Activated CD4-positive, alpha-beta T cell treated with anti-CD3 and anti-CD28 coated beads for 1 hour (primary cell): Measurements from ENCODE around the gene RETSAT.
A peak's percentile ranks its signal among the peaks of the same experiment; 100 is the strongest.
"Not testable (repeated sequence)": the region's sequence is repeated elsewhere in the genome, so short reads cannot be mapped to it uniquely, and the experiment has no call there.

Experiments
- DNase-seq: peaks from one replicate; pipeline ENCODE4 v3.0.0-alpha.2; 2020

The RETSAT gene

DNA sequence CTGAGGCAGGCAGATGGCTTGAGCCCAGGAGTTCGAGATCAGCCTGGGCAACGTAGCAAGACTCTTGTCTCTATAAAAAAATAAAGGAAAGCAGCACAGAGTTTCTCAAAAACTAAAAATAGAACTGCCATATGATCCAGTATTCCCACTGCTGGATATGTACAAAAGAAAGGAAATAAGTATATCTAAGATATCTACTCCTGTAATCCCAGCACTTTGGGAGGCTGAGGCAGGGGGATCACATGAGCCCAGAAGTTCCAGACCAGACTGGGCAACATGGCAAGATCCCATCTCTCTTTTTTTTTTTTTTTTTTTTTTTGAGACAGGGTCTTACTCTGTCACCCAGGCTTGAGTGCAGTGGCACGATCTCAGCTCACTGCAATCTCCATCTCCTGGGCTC, 24.6 kb downstream of the RETSAT start:
- not testable (repeated sequence) for DNase-seq

DNA sequence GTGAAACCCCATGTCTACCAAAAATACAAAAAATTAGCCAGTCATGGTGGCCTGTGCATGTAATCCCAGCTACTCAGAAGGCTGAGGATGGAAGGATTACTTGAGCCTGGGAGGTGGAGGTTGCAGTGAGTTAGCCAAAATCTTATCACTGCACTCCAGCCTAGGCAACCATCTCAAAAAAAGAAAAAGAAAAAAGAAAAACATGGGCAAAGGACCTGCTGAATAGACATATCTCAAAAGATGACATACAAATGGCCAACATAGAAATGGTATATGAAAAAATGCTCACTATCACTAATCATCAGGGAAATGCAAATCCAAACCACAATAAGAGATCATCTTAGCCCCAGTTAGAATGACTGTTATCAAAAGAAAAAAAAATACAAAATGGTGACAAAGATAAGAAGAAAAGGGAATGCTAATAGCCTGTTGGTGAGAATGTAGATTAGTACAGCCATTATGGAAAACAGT, 25.1 kb downstream of the RETSAT start:
- DNase-seq: no peak

DNA sequence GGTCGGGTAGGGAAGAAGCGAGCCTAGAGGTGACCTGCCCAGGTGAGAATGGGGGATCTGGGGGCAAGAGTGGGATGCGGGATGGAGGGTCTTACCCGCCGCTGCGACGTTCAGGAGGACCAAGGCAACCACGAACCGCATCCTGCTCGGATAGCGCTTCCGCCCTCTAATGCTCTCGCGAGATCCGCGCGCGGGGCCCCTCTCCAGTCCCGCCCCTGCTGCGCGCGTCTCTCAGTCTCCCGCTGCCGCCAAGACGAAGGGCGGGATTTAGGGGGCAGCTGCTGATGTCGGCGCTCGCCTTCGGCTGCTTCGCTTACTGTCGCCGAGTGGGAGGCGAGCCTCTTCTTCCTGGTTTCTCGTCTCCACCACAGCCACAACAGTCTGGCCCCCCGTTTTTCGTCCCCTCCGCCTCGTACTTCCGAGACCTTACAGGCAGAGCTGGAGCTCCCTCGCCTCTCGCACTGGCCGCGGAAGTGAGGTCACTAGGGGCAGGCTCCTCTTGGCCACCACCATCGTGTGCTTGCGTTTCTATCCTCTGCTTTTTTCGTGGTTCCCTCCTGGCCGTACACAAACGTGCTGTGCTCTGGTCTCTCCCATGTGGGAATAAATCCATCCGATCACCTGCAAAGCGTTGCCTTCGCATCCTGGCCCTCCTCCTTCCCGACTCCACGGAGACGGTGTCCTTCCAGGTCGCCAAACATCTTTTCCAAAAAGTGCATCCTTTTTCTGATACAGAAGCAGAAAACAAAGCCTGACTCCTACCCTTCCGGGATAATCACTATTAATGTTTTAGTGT, 26.3 kb downstream of the RETSAT start, which contains the start of gene TGOLN2:
Gene TGOLN2 (minus strand): TSS at position 168 of the 796 bp plus-strand sequence. CDS start 27 bp downstream, at position 141.
- peak; percentile 89 for DNase-seq

DNA sequence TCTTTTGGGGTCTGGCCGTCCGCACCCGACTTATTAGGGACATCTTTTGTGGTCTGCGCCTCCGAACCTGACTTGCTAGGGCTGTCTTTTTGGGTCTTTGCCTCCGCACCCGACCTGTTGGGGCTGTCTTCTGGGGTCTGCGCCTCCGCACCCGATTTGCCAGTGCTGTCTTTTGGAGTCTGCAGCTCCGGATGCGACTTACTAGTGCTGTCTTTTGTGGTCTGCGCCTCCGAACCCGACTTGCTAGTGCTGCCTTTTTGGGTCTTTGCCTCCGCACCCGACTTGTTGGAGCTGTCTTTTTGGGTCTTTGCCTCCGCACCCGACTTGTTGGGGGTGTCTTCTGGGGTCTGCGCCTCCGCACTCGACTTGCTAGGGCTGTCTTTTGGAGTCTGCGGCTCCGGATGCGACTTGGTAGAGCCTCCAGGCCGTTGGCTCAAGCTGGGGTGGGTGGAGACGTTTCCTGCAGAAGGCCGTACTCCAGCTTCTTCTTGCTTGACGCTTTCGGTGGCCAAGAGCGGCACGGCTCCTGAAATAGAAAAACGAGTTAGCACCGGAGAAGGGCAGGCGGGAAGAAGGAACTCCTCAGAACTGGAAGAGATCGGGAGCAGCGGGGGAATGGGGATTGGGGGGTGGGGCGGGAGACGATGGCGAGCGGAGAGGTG, 27.0 kb downstream of the RETSAT start:
- DNase-seq: peak; percentile 36

DNA sequence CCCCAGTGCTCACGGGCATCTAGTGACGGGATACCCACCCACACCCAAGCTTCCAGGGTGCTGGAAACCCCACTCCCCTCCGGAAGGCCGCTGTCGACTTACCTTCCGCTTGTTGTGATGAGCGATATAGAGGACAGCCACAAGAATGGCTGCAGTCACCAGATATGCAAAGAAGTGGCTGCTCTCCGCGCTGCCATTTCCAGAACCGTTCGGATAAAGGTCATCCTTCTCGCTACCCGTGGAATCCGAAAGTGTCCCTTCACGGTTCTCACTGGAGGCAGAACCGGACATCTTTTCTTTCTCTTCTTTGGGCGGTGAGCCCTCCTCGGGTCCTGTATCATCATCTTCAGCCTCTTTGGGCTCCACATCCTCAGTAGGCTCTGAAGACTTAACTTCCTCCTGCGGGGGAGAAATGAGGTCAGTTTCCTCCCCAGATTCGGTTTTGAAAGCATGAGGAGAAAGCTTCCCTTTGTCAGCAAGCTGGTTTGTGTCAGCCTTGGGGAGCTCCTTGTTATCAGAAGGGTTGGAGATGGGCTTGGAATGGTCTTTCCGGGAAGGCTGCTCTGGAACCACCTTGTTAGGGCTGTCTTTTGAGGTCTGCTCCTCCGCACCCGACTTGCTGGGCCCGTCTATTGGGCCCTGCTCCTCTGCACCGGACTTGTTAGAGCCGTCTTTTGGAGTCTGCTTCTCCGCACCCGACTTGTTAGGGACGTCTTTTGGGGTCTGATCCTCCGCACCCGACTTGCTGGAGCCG, 27.7 kb downstream of the RETSAT start:
- peak; percentile 19 for DNase-seq

DNA sequence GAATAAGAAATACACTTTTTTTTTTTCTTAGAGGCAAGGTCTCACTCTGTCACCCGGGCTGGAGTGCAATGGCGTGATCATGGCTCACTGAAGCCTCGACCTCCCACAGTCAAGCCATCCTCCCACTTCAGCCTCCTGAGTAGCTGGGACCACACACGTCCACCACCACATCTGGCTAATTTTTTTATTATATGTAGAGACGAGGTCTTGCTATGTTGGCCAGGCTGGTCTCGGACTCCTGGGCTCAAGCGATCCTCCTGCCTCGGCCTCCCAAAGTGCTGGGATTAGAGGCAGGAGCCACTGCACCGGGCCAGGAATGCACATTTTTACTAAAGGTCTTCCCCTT, 28.9 kb downstream of the RETSAT start:
- no peak for DNase-seq

DNA sequence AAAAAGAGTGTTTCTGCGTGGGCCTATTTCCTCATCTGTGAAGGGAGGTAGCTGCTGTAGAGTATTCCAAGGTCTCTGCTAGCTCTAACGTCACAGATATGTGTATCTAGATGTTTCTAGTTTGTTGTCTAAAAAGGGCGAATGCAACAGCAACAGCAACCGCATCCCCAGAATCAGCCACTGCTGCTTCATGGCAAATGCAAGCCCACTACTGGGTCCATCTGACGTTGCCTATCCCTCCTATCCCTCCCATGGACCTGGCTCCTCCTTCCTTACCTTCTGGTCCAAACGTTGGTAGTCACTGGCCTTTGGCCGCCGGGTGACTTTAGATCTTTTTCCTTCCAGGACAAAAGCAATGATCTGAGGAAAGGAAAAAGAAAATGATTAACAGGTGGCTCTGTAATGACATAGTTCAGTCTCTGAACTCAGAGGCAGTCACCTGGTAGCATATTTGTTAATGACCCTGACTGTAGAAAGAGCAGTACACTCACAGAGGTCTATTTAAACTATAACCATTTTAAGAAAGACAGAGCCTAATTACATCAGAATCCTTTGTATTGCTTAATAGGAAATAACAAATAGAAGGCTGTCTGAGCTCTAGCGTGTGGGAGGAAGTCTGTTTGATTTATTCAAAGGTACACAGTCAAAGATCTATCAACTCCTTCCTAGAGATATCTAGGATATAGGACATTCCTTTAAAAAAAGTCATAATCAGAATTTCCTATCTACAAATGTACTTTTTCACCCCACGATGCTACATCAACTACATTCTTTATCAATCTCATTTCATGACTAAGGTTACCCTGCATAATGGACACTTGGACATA, 29.5 kb downstream of the RETSAT start:
- DNase-seq: no peak

DNA sequence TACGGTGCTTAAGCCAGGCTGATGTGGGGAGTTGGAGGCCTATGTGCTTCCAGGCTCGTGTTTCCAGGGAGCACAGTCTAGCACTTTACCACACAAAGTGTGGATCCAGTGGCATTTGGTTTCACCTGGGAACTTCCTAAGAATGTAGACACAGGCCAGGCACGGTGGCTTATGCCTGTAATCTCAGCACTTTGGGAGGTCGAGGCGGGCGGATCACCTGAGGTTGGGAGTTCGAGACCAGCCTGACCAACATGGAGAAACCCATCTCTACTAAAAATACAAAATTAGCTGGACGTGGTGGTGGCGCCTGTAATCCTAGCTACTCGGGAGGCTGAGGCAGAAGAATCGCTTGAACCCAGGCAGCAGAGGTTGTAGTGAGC, 30.4 kb downstream of the RETSAT start:
- not testable (repeated sequence) for DNase-seq

DNA sequence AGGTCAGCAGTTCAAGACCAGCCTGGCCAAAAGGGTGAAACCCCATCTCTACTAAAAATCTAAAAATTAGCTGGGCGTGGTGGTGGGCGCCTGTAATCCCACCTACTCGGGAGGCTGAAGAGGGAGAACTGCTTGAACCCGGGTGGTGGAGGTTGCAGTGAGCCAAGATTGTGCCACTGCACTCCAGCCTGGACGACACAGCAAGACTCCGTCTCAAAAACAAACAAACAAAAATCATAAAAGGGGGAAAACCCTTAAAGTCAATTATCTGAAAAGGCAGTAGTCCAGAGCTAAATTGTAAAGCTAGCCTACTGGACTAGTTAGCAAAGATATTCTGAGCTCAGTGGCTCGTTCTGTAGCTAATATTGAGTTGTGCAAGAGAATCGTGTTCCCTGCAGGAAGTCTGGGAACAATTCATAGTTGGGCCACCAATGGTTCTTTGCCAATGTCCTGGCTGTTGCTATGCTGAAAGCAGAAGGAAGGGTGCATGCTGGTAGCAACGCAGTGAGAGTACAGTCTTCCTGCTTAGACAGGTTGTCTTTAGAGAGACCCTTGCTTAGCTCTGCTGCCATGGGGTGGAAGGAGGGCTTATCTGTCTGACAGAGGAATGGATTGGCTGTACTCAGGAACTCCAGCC, 30.9 kb downstream of the RETSAT start:
- DNase-seq: no peak

DNA sequence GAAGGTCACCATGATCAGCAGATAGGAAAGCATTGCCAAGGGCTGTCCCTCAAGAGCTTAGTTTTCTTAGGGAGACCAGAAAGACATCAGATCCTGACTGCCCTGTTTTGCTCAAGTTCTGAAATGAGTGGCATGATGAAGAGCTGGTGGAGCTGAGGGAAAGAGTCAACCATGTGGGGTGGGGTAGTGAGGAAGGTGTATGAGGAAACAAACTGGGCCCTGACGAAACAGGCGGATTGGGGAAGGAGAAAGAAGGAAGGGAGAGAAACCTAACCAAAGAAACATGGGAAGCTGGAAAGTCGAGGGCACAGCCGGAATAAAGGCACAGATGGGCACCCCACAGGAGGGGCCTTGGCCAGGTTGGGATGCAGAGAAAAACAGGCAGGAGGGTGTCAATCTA, 34.5 kb downstream of the RETSAT start:
- DNase-seq: no peak

DNA sequence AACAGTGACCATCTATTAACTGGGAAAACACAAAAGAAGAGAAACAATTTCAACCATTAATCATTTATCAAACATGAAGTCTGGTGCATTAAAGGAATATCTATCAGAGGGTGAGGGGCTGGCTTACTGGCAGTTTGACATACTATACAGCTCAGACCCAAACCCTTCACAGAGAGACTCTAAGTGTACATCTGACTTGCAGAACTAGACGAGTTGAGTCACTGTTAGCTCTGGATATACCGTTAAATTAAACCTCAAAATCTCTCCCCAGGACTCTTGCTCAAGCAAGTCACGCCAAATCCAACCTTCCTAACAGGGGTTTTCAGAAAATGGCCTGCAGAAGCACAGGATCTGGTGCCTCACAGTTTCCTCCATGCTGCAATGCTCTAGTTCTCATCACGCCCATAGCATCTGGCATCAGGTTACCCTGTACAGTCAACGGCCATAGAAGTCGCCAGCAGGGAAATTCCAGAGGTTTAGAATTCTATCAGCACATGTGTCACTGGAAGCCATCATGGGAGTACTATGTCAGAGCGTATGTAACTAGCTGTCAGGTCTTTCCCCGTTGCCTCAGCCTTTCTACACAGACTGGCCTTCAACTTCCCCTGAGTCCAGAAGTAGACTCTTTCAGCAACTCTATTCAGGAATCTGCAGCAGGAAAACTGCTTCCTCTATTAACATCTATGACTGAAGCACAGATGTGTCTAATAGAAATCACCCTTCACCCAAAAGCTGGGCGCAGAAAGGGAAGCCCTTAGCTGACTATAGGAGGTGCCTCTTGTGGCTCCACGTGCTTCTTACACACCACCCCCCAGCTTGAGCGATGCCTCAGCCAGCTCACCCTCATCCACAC, 35.9 kb downstream of the RETSAT start:
- DNase-seq: no peak

DNA sequence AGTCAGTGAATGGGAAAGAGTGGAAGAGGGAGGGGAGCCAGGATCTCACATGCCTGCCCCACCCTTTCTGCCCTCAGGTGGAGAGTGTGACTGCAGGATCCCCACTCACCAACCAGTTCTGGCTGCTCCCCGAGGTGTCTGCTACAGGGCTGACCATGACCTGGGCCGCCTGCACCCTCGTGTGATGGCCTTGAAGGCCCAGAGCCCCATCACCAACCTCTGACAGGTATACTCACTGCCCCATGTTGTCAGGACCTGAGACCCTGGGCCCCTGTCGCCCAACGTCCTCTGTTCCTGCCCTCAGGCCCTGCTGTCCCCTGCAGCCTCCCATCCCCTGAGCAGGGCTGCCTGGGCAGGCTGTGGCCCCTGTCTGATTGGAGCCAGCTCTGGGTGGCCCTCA, 38.4 kb downstream of the RETSAT start:
- DNase-seq: not testable (repeated sequence)

DNA sequence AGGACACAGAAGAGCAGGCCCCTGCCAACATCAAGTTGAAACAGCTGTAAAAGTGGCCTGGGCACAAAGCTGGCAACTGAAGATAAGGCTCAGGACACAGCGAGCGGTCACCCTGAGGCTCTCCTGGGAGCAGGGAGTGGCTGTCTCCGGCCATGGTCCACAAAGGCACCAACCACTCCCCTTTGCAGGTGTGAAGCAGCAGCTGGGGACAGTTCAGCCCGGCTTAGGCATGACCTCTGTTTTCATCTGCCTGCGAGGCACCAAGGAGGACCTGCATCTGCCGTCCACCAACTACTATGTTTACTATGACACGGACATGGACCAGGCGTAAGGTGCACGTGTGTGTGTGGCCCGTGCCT, 39.5 kb downstream of the RETSAT start:
- DNase-seq: no peak

DNA sequence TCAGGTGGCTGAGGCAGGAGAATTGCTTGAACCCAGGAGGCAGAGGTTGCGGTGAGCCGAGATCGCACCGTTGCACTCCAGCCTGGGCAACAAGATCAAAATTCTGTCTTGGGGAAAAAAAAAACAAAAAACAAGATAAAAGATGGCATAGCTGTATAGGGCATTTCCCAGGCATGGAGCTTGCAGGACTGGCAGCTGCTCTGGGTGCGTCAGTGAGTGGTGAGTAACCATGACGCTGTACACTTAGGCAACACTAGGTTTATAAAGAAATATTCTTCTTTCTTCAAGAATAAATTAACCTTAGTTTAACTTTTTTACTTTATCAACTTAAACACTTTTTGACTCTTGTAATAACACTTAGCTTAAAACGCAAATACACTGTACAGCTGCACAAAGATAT, 41.9 kb downstream of the RETSAT start:
- no peak for DNase-seq

DNA sequence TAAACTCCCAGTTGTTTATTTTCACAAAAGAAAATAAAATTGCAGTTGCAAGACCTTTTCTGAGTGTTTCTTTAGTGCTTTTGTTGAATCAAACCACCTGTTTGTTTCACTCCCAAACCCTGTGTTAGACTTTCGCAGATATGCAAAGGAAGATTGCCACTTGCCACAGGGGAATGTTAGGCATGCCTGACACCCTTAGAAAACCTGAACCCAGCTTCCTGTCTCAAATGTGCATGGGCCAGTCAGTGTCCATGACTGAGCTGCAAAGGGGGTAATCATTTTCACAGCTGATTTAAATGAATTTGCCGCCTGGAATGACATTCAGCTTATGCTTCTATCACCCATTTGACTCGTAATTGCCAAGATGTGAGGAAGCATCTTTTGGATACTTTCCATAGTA, 44.0 kb downstream of the RETSAT start:
- DNase-seq: no peak

DNA sequence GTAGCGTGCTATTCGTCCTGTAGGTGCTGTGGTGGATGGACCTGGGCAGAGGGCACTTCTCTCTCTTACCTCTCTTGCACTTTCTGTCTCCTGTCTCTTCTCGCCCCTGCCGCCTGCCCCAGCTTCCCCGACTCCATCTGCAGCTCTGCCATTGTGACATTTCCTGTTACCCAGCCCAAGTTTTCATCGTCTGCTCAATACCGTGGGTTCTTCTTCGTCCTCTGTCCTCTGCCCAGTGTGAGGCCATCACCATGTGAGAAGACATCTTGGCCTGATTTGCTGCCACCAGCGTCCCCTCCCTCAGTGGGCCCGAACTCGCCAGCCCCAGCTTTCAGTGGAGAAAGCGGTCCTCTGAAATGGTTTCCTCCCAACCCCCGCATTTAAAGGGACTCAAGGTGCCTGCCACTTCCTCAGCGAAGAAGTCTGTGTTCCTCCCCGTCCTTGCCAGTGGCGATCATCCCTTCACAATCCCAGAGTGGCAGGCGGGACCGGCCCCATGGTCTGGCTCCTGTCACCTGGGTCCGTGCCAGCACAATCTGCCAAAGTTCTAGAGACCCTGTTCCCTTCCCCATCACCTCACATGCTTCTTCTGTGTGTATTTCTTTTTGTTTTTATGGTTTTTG, 44.5 kb downstream of the RETSAT start:
- DNase-seq: no peak

DNA sequence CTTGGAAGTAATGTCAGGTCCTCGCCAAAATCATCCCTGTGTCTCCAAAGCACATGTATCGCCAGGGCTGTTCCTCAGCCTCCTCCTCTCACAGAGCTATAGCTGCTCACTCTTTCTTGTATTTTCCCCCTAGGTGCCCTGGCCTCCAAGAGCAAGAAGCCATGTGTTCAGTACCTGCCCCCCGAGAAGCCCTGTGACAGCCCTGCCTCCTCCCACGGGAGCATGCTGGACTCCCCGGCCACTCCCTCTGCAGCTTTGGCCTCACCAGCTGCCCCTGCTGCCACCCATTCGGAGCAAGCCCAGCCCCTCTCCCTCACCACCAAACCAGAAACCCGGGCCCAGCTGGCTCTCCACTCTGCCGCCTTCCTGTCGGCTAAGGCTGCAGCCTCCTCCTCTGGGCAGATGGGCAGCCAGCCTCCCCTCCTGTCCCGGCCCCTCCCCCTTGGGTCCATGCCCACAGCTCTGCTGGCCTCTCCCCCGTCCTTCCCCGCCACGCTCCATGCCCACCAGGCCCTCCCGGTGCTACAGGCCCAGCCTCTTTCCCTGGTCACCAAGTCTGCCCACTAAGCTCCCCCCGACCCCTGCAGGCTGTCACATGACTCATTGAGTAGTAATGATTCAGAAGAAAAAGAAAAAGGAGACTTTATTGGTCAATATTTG, 45.3 kb downstream of the RETSAT start:
- DNase-seq: no peak

DNA sequence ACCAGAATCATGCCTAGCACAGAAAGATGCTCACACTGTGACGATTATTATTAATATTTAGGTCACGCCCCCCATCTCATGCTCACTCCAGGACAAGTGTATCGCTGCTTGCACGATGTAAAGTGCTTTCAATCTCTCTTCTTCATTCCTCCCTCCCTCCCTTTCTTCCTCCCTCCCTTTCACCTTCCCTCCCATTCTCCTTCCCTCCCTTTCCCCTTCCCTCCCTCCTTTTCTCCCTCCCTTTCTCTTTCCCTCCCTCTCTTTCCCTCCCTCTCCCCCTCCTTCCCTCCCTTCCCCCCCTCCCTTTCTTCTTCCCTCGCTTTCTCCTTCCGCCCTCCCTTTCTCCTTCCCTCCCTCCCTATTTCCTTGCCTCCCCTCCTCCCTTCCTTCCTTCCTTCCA, 46.1 kb downstream of the RETSAT start:
- no peak for DNase-seq

DNA sequence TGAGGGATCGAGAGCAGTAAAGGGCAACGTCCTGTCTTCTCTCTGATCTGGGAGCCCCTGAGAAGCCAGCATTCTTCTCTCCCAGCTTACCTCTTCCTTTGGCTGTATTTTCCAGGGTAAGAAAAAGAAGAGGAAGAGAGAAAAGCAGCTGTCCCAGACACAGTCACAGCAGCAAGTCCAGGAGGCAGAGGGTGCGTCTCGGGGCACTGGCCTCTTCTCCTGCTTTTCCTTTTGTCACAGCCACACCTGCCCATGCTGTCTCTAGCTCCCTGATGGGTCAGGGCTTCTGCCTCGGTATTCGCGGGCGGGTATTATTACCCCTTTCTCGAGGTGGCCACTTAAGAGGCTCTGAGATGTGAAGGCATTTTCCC, 46.8 kb downstream of the RETSAT start:
- no peak for DNase-seq

DNA sequence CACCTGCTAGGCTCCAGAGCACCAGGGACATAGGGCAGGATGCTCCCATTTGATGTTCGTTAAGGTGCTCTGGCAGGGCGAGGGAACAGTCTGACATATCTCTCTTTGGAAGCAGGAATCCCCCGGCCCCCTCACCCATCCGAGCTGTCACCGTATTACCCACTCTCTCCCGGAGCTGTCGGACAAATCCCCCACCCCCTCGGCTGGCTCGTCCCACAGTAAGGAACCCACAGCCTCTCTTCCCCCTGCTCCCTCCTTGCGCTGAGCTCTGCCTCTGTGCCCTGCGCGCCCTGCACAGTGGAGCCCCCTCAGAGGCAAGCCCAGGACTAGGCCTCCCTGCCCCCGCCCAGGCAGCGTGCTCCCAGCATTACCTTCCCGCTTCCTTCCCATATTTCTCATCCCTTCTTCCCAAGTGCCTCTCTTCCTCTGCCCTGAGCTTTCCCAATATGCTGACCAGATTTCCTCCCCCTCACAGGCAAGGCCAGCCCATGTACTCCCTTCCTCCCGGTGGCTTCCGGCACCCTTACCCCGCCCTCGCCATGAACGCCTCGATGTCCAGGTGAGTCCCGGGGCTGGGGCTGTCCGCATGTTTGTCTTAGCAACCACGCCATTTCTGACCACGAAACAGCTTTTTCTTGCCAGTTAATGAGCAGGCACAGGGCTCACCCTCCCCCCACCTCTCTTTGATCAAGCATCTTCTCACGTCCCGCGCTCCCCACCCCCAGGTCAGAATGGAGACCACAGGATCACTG, 50.4 kb downstream of the RETSAT start:
- no peak for DNase-seq
